ENCODE data around the gene NCBP2. TPM values are rescaled to one million over a fixed set of nuclear protein-coding genes. Genes with fewer than 3 reads are reported as not detected.

Gene NCBP2
- polyA plus RNA-seq, 3 donors = 20.1 to 74.8 (median 49.0) TPM

GRCh38 chr3:196903740-196904139 is 38.6 kb downstream of the NCBP2 start:
- no peak overlapping the region for H3K27ac ChIP-seq (ENCODE audit: low read depth, low read length)
- WGBS, 3 donors = 96 to 100% (median 97%) methylated on average over 2 of the region's 2 CpGs

GRCh38 chr3:196902296-196902695 is 40.0 kb downstream of the NCBP2 start:
- H3K27ac ChIP-seq (ENCODE audit: low read depth, low read length) = no peak overlapping the region
- WGBS, 3 donors = 76 to 96% (median 92%) methylated on average over 1 of the region's 1 CpG

- H3K27ac ChIP-seq (ENCODE audit: low read depth, low read length) = no peak overlapping the region
- WGBS, 3 donors = 85 to 90% (median 87%) methylated on average over 1 of the region's 1 CpG
These were observed 40.6 kb downstream of the NCBP2 start for GRCh38 chr3:196901768-196902167.

- WGBS, 3 donors = 96 to 98% (median 96%) methylated on average over 6 of the region's 6 CpGs
- no peak overlapping the region for H3K27ac ChIP-seq (ENCODE audit: low read depth, low read length)
These were observed 46.1 kb downstream of the NCBP2 start for GRCh38 chr3:196896229-196896628.

- H3K27ac ChIP-seq (ENCODE audit: low read depth, low read length) = no peak overlapping the region
- 92 to 96% (median 93%) methylated on average over 12 to 13 of the region's 13 CpGs for WGBS, 3 donors
These were observed 47.6 kb downstream of the NCBP2 start for GRCh38 chr3:196894557-196895295.

GRCh38 chr3:196889844-196890708 is 52.3 kb downstream of the NCBP2 start:
- WGBS, 3 donors = 86 to 89% (median 89%) methylated on average over 6 of the region's 6 CpGs
- no peak overlapping the region for H3K27ac ChIP-seq (ENCODE audit: low read depth, low read length)

- 57 to 70% (median 57%) methylated on average over 4 of the region's 4 CpGs for WGBS, 3 donors
- no peak overlapping the region for H3K27ac ChIP-seq (ENCODE audit: low read depth, low read length)
These were observed 56.2 kb downstream of the NCBP2 start for GRCh38 chr3:196886144-196886543.

Other genes starting within 250 kb of the NCBP2 start
- gene CEP19, start 230.3 kb downstream of the NCBP2 start, polyA plus RNA-seq = 1 to 10 TPM in 1 of 3 donors, under 1 TPM in 2; 0.58 to 5.3 (median 0.88) TPM
- 10 to 100 TPM in 2 of 3 donors, 1 to 10 TPM in 1; 7.2 to 11.1 (median 10.1) TPM for gene PIGX, start 230.2 kb downstream of the NCBP2 start, polyA plus RNA-seq
- gene PAK2, start 202.7 kb downstream of the NCBP2 start, polyA plus RNA-seq = 10 to 100 TPM; 10.2 to 29.2 (median 28.2) TPM
- 1 to 10 TPM; 3.7 to 8.2 (median 7.4) TPM for gene SENP5, start 74.6 kb downstream of the NCBP2 start, polyA plus RNA-seq
- 1 to 10 TPM; 2.2 to 7.7 (median 5.8) TPM for gene PIGZ, start 26.3 kb upstream of the NCBP2 start, polyA plus RNA-seq
- gene MELTF, start 87.3 kb upstream of the NCBP2 start, polyA plus RNA-seq = 10 to 100 TPM in 1 of 3 donors, 1 to 10 TPM in 2; 2.2 to 15.8 (median 9.7) TPM